Aorta (tissue), 5 donors: ENCODE measurements around the gene PAQR9. TPM values are rescaled to one million over a fixed set of nuclear protein-coding genes. Genes with fewer than 3 reads are reported as not detected.

Experiments used
- ATAC-seq: fragments of 200-7000 bp; cut with Tn5 transposase; one replicate; pipeline ENCODE4 v1.9.1; 2022; ENCODE audit warnings: moderate library complexity; ENCODE audit not compliant: low FRiP score
- DNase-seq, 2 donors: peaks; one replicate each; pipeline ENCODE4 v3.0.0-alpha.2; 2020
- H3K27ac ChIP-seq, 2 donors: one replicate each; pipeline ENCODE4 v1.5.1; 2013; ENCODE audit warnings: low read length in 2 of 2, mild to moderate bottlenecking in 2 of 2, moderate library complexity in 2 of 2, control low read depth in 1 of 2, inconsistent platforms in 1 of 2, low read depth in 1 of 2
- H3K27me3 ChIP-seq, 2 donors: one replicate each; pipeline ENCODE4 v1.6.1; 2013; ENCODE audit warnings: control low read depth in 1 of 2, low read length in 1 of 2, mild to moderate bottlenecking in 1 of 2, moderate library complexity in 1 of 2; ENCODE audit not compliant: insufficient read depth in 2 of 2, control insufficient read depth in 1 of 2
- H3K36me3 ChIP-seq, 2 donors: one replicate each; pipeline ENCODE4 v1.6.1; 2013; ENCODE audit warnings: control low read depth in 1 of 2, low read length in 1 of 2, mild to moderate bottlenecking in 1 of 2; ENCODE audit not compliant: insufficient read depth in 2 of 2, control insufficient read depth in 1 of 2
- H3K4me1 ChIP-seq, 2 donors: one replicate each; pipeline ENCODE4 v1.6.1; 2013; ENCODE audit warnings: low read length in 2 of 2, control low read depth in 1 of 2, mild to moderate bottlenecking in 1 of 2, moderate library complexity in 1 of 2; ENCODE audit not compliant: insufficient read depth in 2 of 2, control insufficient read depth in 1 of 2
- H3K4me3 ChIP-seq, 2 donors: one replicate each; pipeline ENCODE4 v1.5.1; 2013; ENCODE audit warnings: low read length in 2 of 2, control low read depth in 1 of 2, mild to moderate bottlenecking in 1 of 2
- H3K9me3 ChIP-seq: one replicate; pipeline ENCODE4 v1.6.1; 2013; ENCODE audit warnings: mild to moderate bottlenecking, low read length; ENCODE audit not compliant: control insufficient read depth
- WGBS, 2 donors: extraction: QIAGEN DNeasy Blood & Tissue Kit; methylation state at CpG; one replicate each; pipeline ENCODE4 v1.1.7; 2013; 5-methylcytosine and 5-hydroxymethylcytosine counted together
- intact Hi-C, 2 donors: fragments of 100-400 bp; cut with DNase I; formaldehyde crosslinking; loops; one replicate each; pipeline versions ENCODE4 v1.14.2 to v1.15.0; 2022
- polyA plus RNA-seq, 2 donors: library from polyadenylated mRNA; stranded (reverse); fragments of 200-250 nt; gene quantifications; one replicate each; pipeline ENCODE4 v1.2.3, GENCODE V29; 2013
- total RNA-seq, 2 donors: library from RNA; stranded (reverse); fragmentation: NEBNext Ultra II Directional; extraction: Animal tissue kit (Norgen Biotek cat#: 25700); gene quantifications; one replicate each; pipeline ENCODE4 v1.2.1, GENCODE V29; 2021
- donor health status: healthy with polysubstance abuse.
- donor health status: Bipolar disorder and iron deficiency.
- donor health status: DM: no; HTN: no; CAD: no.
- donor health status: DM: no; HTN: no; CAD: no.
- donor health status: DM: yes; HTN: yes; CAD: no.

PAQR9 gene
- total and polyA plus RNA-seq, 4 donors: not detected

- Histone ChIP-seq H3K27ac (no peak overlapping the region), H3K36me3 (no peaks in the 10 kb centered on the region), H3K27me3 (no peaks in the 10 kb centered on the region), H3K4me3 (no peak overlapping the region), H3K4me1 (no peaks in the 10 kb centered on the region), H3K9me3 (no peaks in the 10 kb centered on the region)
- DNase-seq (no peak), ATAC-seq (no peak)
- 95 to 100% methylated on average over 1 of the region's 1 CpG for WGBS, 2 donors
- intact Hi-C loops: no loop called here
Measured at GRCh38 chr3:142950972-142951371, 12.5 kb downstream of the PAQR9 start.

- H3K4me3 ChIP-seq: no peak overlapping the region
- intact Hi-C loops: no loop called here
- no peak overlapping the region for H3K27ac ChIP-seq
- H3K27me3 ChIP-seq: no peaks in the 10 kb centered on the region
- no peaks in the 10 kb centered on the region for H3K9me3 ChIP-seq
- 74 to 78% methylated on average over 13 of the region's 13 CpGs for WGBS, 2 donors
- ATAC-seq: no peak
- H3K36me3 ChIP-seq: no peaks in the 10 kb centered on the region
- H3K4me1 ChIP-seq: no peaks in the 10 kb centered on the region
- no peak for DNase-seq
Measured at GRCh38 chr3:142947799-142948575, 15.5 kb downstream of the PAQR9 start.

- Histone ChIP-seq H3K9me3 (no peaks in the 10 kb centered on the region), H3K4me1 (no peaks in the 10 kb centered on the region), H3K27ac (no peak overlapping the region), H3K27me3 (no peaks in the 10 kb centered on the region), H3K4me3 (no peak overlapping the region), H3K36me3 (no peaks in the 10 kb centered on the region)
- intact Hi-C loops: no loop called here
- DNase-seq (no peak), ATAC-seq (no peak)
- 16 to 17% methylated on average over 32 to 35 of the region's 35 CpGs for WGBS, 2 donors
Measured at GRCh38 chr3:142947352-142947751, 16.1 kb downstream of the PAQR9 start.

GRCh38 chr3:142946861-142947260 is 16.6 kb downstream of the PAQR9 start:
- 76 to 78% methylated on average over 8 of the region's 8 CpGs for WGBS, 2 donors
- H3K27ac ChIP-seq: no peak overlapping the region
- H3K36me3 ChIP-seq: no peaks in the 10 kb centered on the region
- no peaks in the 10 kb centered on the region for H3K27me3 ChIP-seq
- intact Hi-C loops: no loop called here
- H3K4me3 ChIP-seq: no peak overlapping the region
- no peaks in the 10 kb centered on the region for H3K9me3 ChIP-seq
- DNase-seq: no peak
- ATAC-seq: no peak
- H3K4me1 ChIP-seq: no peaks in the 10 kb centered on the region

- ATAC-seq (no peak), DNase-seq (no peak)
- no peaks in the 10 kb centered on the region for H3K27me3 ChIP-seq
- H3K27ac ChIP-seq: no peak overlapping the region
- H3K9me3 ChIP-seq: no peaks in the 10 kb centered on the region
- 86 to 87% methylated on average over 4 of the region's 4 CpGs for WGBS, 2 donors
- H3K4me3 ChIP-seq: no peak overlapping the region
- no peaks in the 10 kb centered on the region for H3K4me1 ChIP-seq
- intact Hi-C loops: no loop called here
- no peaks in the 10 kb centered on the region for H3K36me3 ChIP-seq
Measured at GRCh38 chr3:142945023-142945422, 18.5 kb downstream of the PAQR9 start.

- H3K4me1 ChIP-seq: no peaks in the 10 kb centered on the region
- no peaks in the 10 kb centered on the region for H3K36me3 ChIP-seq
- no peak for ATAC-seq
- no peak overlapping the region for H3K27ac ChIP-seq
- 70 to 74% methylated on average over 4 of the region's 4 CpGs for whole genome bisulfite sequencing, 2 donors
- intact Hi-C loops: no loop called here
- H3K27me3 ChIP-seq: no peaks in the 10 kb centered on the region
- no peaks in the 10 kb centered on the region for H3K9me3 ChIP-seq
- DNase-seq: no peak
- H3K4me3 ChIP-seq: no peak overlapping the region
Measured at GRCh38 chr3:142944342-142944741, 19.1 kb downstream of the PAQR9 start.

GRCh38 chr3:142943870-142944269 is 19.6 kb downstream of the PAQR9 start:
- ATAC-seq: no peak
- no peaks in the 10 kb centered on the region for H3K36me3 ChIP-seq
- H3K4me1 ChIP-seq: no peaks in the 10 kb centered on the region
- H3K27me3 ChIP-seq: no peaks in the 10 kb centered on the region
- no peak for DNase-seq
- H3K9me3 ChIP-seq: no peaks in the 10 kb centered on the region
- no peak overlapping the region for H3K27ac ChIP-seq
- no peak overlapping the region for H3K4me3 ChIP-seq
- intact Hi-C loops: no loop called here

- no peak for DNase-seq
- WGBS, 2 donors: 95 to 97% methylated on average over 1 of the region's 1 CpG
- Histone ChIP-seq H3K27me3 (no peaks in the 10 kb centered on the region), H3K9me3 (no peaks in the 10 kb centered on the region), H3K27ac (no peak overlapping the region), H3K4me3 (no peak overlapping the region), H3K4me1 (no peaks in the 10 kb centered on the region), H3K36me3 (no peaks in the 10 kb centered on the region)
- intact Hi-C loops: no loop called here
- ATAC-seq: no peak
Measured at GRCh38 chr3:142943349-142943748, 20.1 kb downstream of the PAQR9 start.

- H3K9me3 ChIP-seq: no peaks in the 10 kb centered on the region
- no peaks in the 10 kb centered on the region for H3K36me3 ChIP-seq
- H3K27ac ChIP-seq: no peak overlapping the region
- no peak for DNase-seq
- no peak overlapping the region for H3K4me3 ChIP-seq
- WGBS, 2 donors: 80 to 87% methylated on average over 8 of the region's 8 CpGs
- intact Hi-C loops: no loop called here
- ATAC-seq: no peak
- no peaks in the 10 kb centered on the region for H3K27me3 ChIP-seq
- H3K4me1 ChIP-seq: no peaks in the 10 kb centered on the region
Measured at GRCh38 chr3:142941373-142942123, 21.9 kb downstream of the PAQR9 start.
